SU-DHL-6 (cell line): ENCODE data around the gene RAB31.

Source experiments
- EZH2phosphoT487 ChIP-seq: fragments of 200-600 bp; sonication (generic), shearing (Covaris generic); conservative IDR thresholded peaks from 2 replicates; pipeline ENCODE4 v1.6.1; 2018; ENCODE audit warnings: mild to moderate bottlenecking, antibody characterized with exemption, low read length, moderate library complexity, mixed read lengths
- TF ChIP-seq, protein P1 (sequence below): fragments of 200-600 bp; sonication (generic); IDR thresholded peaks from one replicate; pipeline ENCODE4 v1.5.1; 2017; ENCODE audit warnings: antibody characterized with exemption, mild to moderate bottlenecking, low read length, moderate library complexity; ENCODE audit not compliant: insufficient read depth, poor library complexity, severe bottlenecking

DNA sequence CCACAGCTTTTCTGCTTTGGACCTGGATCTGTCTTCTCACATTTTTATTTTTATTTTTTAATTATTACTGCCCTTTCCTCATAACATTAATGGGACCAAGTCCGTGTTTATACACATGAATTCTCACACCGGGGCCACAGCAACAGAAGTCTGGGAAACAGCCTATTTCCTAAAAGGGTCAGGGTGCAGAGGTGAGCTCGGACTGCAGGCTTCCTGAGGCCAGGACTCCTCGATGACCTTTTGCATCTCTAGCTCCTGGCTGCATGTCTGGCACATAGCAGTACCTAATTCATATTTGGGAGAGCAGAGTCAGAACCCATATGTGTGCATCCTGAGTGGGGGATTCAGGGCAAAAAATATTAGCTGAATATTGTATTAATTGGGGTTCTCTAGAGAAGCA is 9.6 kb upstream of the RAB31 start:
- TF ChIP-seq, protein P1, sequence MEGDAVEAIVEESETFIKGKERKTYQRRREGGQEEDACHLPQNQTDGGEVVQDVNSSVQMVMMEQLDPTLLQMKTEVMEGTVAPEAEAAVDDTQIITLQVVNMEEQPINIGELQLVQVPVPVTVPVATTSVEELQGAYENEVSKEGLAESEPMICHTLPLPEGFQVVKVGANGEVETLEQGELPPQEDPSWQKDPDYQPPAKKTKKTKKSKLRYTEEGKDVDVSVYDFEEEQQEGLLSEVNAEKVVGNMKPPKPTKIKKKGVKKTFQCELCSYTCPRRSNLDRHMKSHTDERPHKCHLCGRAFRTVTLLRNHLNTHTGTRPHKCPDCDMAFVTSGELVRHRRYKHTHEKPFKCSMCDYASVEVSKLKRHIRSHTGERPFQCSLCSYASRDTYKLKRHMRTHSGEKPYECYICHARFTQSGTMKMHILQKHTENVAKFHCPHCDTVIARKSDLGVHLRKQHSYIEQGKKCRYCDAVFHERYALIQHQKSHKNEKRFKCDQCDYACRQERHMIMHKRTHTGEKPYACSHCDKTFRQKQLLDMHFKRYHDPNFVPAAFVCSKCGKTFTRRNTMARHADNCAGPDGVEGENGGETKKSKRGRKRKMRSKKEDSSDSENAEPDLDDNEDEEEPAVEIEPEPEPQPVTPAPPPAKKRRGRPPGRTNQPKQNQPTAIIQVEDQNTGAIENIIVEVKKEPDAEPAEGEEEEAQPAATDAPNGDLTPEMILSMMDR = no peak
- TF ChIP-seq EZH2phosphoT487 = no peak
